ENCODE data around the gene MYO9B. TPM values are rescaled to one million over a fixed set of nuclear protein-coding genes. Genes with fewer than 3 reads are reported as not detected.
"Not testable (repeated sequence)": the region's sequence is repeated elsewhere in the genome, so short reads cannot be mapped to it uniquely, and the experiment has no call there.

The MYO9B gene
- total RNA-seq, 1 donor from 2014 or later = 15.5 TPM

DNA sequence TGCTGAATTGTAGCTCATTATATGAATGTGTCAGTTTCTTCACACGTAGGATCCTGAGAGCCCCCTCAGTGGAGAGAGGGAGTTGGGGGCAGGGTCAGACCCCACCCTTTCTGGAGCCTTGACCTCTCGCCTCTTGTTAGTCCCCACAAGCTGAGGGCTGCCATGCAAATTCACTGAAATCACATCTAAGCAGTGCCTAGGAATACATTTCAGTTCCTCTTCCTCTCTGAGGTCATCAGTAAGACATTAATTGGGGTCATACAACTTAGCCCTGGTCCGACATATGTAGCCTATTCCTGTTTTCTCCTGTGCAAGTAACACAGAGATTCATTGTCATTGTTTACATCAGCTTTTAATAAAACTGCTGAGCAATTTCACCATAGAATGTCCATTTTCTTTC, 30.0 kb downstream of the MYO9B start:
- TF ChIP-seq, protein P1, sequence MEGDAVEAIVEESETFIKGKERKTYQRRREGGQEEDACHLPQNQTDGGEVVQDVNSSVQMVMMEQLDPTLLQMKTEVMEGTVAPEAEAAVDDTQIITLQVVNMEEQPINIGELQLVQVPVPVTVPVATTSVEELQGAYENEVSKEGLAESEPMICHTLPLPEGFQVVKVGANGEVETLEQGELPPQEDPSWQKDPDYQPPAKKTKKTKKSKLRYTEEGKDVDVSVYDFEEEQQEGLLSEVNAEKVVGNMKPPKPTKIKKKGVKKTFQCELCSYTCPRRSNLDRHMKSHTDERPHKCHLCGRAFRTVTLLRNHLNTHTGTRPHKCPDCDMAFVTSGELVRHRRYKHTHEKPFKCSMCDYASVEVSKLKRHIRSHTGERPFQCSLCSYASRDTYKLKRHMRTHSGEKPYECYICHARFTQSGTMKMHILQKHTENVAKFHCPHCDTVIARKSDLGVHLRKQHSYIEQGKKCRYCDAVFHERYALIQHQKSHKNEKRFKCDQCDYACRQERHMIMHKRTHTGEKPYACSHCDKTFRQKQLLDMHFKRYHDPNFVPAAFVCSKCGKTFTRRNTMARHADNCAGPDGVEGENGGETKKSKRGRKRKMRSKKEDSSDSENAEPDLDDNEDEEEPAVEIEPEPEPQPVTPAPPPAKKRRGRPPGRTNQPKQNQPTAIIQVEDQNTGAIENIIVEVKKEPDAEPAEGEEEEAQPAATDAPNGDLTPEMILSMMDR (IDR thresholded peaks at IDR 0.05; ENCODE audit: insufficient read depth, low read length, severe bottlenecking) = no peak
- FAIRE-seq = no peak
- Histone ChIP-seq H3K4me3 (ENCODE audit: low read depth, low read length) (no peak overlapping the region), H3K27me3 (ENCODE audit: control insufficient read depth, insufficient read depth, low read length) (no peaks in the 10 kb centered on the region), H3K36me3 (ENCODE audit: control insufficient read depth, insufficient read depth, low read length) (peaks cover 19% of the 10 kb centered on the region)
- DNase-seq (ENCODE audit: low read depth) = no peak

DNA sequence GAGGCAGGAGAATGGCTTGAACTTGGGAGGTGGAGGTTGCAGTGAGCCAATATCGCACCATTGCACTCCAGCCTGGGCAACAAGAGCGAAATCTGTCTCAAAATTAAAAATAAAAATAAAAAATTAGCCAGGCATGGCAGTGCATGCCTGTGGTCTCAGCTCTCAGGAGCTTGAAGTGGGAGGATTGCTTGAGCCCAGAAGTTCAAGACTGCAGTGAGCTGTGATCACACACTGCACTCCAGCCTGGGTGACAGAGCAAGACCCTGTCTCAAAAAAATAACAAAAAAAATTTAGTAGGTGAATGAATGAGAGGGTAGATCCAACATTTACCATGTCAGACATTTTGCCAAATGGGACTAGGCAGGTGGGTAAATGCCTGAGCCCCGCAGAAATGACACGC, 31.4 kb downstream of the MYO9B start:
- not testable (repeated sequence) for FAIRE-seq; H3K27me3 ChIP-seq (ENCODE audit: control insufficient read depth, insufficient read depth, low read length); H3K4me3 ChIP-seq (ENCODE audit: low read depth, low read length); DNase-seq (ENCODE audit: low read depth)
- peaks cover 17% of the 10 kb centered on the region for H3K36me3 ChIP-seq (ENCODE audit: control insufficient read depth, insufficient read depth, low read length)

DNA sequence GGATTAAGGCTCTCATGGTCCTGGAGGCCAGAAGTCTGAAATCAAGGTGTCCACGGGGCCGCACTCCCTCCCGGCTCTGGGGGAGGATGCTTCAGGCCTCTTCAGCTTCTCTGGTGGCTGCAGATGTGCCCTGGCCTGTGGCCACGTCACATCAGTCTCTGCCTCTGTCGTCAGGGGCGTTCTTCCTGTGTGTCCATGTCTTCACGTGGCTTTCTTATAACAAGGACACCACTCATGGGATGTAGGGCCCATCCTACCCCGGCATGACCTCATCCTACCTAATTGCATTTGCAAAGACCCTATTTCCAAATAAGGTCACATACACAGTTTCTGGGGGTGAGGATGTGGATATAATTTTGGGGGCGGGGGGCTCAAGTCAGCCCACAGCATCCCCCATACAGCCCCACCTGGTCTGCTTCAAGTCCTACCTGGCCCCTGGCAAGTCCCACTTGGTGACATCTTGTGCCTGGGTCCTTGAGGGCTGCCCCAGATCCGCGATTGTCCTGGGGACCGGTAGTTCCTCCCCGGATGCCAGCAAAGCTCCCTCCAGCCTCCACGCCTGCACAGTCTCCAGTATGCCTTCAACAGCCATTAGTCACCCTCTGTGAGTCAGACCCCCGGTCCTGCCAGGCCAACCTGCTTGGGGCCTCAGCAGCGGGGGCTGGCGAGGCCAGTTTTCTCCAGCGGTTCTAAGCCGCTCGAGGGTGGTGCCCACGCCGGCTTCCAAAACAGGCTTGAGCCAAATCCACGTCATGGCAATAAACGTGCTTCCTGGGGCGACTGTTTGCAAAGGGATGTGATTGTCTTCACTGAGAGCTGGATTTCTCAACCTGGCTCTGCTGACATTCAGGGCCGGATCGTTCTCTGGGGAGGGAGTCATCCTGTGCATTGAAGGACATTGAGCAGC, 32.2 kb downstream of the MYO9B start:
- DNase-seq (ENCODE audit: low read depth) (peak; percentile 96), FAIRE-seq (peak; percentile 96)
- TF ChIP-seq, protein P1 (IDR thresholded peaks at IDR 0.05; ENCODE audit: insufficient read depth, low read length, severe bottlenecking) = no peak
- Histone ChIP-seq H3K4me3 (ENCODE audit: low read depth, low read length) (no peak overlapping the region), H3K27me3 (ENCODE audit: control insufficient read depth, insufficient read depth, low read length) (no peaks in the 10 kb centered on the region), H3K36me3 (ENCODE audit: control insufficient read depth, insufficient read depth, low read length) (peaks cover 13% of the 10 kb centered on the region)

DNA sequence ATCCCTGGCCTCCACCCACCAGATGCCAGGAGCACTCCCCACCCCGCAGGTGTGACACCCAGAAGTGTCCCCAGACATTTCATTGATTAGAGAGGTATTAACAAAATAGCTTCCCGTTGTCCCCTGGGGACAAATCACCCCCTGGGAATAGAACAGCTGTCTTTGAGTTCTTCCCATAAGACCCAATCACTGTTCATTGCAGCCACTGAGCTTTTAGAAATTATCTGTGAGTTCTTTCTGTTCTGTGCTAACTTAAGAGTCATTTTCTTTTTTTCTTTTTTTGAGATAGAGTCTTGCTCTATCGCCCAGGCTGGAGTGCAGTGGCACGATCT, 32.8 kb downstream of the MYO9B start:
- DNase-seq (ENCODE audit: low read depth) (no peak), FAIRE-seq (no peak)
- peaks cover 10% of the 10 kb centered on the region for H3K36me3 ChIP-seq (ENCODE audit: control insufficient read depth, insufficient read depth, low read length)
- H3K4me3 ChIP-seq (ENCODE audit: low read depth, low read length) = no peak overlapping the region
- TF ChIP-seq, protein P1 (IDR thresholded peaks at IDR 0.05; ENCODE audit: insufficient read depth, low read length, severe bottlenecking) = no peak
- H3K27me3 ChIP-seq (ENCODE audit: control insufficient read depth, insufficient read depth, low read length) = no peaks in the 10 kb centered on the region

DNA sequence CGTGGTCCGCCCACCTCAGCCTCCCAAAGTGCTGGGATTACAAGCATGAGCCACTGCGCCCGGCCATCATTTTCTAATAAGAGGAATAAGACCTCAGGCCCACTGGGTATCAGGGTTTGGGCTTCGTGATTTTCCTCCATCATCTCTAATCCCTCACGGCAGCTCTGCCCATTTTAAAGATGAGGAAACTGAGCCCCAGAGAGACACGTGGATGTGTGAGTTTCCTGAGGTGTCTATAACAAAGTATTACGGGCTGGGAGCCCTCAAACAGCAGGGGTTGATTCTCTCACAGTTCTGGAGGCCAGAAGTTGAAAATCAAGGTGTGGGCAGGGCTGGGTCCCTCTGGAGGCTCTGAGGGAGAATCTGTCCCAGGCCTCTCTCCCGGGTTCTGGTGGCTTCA, 33.7 kb downstream of the MYO9B start:
- DNase-seq (ENCODE audit: low read depth) (no peak), FAIRE-seq (no peak)
- Histone ChIP-seq H3K36me3 (ENCODE audit: control insufficient read depth, insufficient read depth, low read length) (peaks cover 9% of the 10 kb centered on the region), H3K4me3 (ENCODE audit: low read depth, low read length) (no peak overlapping the region), H3K27me3 (ENCODE audit: control insufficient read depth, insufficient read depth, low read length) (no peaks in the 10 kb centered on the region)
- TF ChIP-seq, protein P1 (IDR thresholded peaks at IDR 0.05; ENCODE audit: insufficient read depth, low read length, severe bottlenecking) = no peak

DNA sequence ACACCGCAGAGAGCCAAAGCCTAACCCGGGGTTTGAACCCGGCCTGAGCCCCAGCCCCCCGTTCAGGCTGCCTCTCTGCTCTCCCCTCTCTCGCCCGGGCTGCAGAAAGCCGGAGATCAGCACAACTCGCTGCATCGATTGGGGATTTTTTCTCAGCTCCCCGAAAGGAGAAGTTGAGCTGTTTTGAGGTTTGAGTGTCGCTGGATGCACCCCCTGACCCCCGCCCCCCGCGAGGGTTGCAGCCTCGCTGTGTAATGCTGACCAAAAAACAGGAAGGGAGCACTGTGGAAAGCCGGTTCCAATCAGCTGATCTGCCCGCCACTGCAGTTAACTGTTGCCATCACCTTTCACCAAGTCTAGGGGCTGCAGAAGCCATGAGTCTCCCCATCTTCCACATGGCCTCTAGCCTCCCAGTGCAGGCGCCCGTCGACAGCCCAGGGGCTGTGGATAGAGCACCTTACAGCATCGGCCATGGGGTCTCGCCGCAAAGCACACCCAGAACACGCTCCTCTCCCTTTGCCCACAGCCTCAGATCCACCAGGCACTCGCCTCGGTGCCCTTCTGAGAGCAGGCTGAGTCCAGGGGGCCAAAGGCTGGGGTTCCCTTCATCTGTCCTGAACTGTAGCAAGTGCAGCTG, 34.5 kb downstream of the MYO9B start:
- TF ChIP-seq, protein P1 (IDR thresholded peaks at IDR 0.05; ENCODE audit: insufficient read depth, low read length, severe bottlenecking) = no peak
- Histone ChIP-seq H3K4me3 (ENCODE audit: low read depth, low read length) (no peak overlapping the region), H3K36me3 (ENCODE audit: control insufficient read depth, insufficient read depth, low read length) (peaks cover 9% of the 10 kb centered on the region), H3K27me3 (ENCODE audit: control insufficient read depth, insufficient read depth, low read length) (no peaks in the 10 kb centered on the region)
- FAIRE-seq (no peak), DNase-seq (ENCODE audit: low read depth) (no peak)
